Renal pelvis (tissue), 4 donors: Measurements from ENCODE around the gene LRRC74A. TPM values are rescaled to one million over a fixed set of nuclear protein-coding genes. Genes with fewer than 3 reads are reported as not detected.

Source experiments
- DNase-seq: peaks from one replicate; pipeline ENCODE4 v3.0.0-alpha.2; 2013
- polyA plus RNA-seq, 3 donors: library from polyadenylated mRNA; unstranded; fragments of 120-200 nt; gene quantifications; one replicate each; pipeline ENCODE4 v1.2.1, GENCODE V29; 2013; ENCODE audit not compliant: insufficient read length in 3 of 3

Gene LRRC74A
- polyA plus RNA-seq, 3 donors, result not detected

DNA sequence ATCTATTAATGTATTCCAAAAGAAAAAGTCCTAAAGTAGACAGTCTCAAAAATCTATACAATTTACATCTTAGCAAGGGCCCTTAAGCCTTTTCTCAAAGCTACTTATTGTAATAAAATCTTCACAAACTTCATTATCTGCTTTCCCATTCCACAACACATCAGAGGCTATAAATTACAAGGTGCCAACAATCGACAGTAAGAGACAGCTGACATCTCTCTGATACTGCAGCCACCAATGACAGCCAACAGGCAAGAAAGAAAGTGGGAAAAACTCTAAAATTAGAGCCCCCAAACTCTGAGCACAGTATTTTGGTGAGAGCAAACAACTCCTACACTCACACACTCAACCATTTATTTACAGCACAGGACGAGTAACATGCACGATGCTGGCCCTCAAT is 15.7 kb upstream of the LRRC74A start:
- DNase-seq, result no peak

DNA sequence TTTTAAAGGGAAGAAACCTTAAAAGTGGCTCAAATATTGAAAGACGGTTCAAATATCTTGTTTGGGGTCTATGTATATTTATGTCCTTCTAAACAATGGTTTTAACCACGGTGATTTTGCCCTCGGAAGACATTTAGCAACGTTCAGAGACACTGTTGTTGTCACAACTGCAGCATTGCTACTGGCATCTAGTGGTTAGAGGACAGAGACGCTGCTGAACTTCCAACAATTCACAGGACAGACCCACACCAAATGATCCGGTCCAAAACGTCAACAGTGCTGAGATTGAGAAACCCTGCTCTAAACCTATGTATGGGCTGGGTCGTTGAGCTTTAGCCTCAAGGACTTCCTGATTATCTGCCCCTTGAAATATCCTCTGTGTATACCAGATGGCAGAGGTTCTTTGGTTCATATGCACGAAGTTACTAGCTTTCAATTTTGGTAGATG is 15.2 kb upstream of the LRRC74A start:
- DNase-seq, result no peak

DNA sequence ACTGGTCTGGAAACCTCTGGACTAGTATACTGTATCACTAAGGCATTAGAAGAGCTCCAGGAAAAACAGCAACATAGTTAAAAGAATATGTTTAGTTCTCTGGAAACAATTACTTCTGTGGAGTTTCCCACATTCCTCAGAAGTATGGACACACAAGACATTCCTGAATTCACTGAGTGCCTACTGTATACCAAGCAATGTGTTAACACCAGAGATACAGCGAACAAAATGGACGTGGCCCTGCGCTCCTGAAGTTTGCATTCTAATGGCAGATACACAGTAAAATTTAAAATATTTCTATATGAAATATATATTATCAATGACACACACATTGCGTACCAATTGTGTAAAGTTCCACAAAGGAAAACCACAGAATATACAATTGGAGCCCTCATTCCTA is 14.6 kb upstream of the LRRC74A start:
- DNase-seq, result no peak

DNA sequence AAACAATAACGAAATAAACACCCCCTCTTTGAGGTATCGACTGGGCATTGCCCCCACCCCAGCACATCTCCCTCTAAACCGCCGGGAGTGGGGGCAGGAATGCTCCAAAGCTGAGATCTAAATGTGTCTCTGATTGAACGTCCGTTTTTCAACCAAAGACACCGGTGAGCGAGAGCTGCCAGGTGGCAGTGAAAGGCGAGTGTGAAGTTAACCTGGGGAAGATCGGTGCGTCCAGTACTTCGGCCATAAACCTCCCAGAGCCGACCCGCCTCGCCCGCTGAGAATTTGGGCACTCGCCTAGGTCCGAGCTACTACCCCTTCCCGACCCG is 14.2 kb upstream of the LRRC74A start:
- no peak for DNase-seq

DNA sequence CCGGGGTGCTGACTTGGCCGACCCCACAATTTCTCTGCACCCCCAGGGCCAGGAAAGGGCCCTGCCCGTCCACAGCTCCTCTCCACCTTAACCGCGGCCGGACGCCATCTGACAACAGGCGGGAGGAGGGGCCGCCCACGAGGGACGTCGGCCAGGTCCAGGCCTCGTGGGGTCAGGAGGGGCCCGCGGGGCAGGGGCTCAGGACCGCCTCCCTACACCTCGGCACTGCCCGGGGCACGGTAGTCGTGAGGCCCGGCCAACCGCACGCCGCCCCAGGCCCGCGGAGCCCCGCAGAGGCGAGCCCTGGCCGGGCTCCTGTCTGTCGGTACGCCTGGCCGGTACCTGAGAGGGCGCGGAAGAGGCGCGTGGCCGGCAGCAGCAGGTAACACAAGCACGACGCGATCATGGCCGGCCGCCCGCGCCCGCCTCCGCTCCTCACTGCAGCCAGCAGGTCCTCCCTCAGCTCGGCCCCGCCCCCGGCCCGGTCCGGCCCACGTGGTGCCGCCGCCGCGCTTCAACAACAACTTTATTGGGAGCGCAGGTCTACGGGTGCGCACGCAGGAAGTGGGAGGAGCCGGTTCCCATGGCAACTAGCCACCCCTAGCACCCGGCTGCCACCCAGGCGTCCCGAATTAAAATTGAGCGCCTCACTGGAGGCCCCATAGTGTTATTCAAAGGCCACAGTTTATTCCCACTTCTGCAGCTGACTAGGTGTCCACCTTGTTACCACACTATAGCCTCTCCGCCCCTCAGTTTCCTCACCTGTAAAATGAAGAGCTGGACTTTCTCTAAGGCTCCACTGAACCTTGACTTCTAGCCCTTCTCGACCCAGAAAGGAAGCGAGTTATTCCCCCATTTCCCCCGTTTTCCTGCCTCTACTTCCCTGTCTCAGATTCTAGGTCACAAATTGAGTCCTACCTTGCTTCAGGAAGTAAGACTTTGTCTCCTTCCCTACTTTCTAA is 13.5 kb upstream of the LRRC74A start, which contains the start of gene ANGEL1:
Gene ANGEL1, minus strand, starts transcription at position 461 of the 962 bp plus-strand sequence. Its CDS starts 55 bp downstream, at position 406.
- DNase-seq, result peak; percentile 94

DNA sequence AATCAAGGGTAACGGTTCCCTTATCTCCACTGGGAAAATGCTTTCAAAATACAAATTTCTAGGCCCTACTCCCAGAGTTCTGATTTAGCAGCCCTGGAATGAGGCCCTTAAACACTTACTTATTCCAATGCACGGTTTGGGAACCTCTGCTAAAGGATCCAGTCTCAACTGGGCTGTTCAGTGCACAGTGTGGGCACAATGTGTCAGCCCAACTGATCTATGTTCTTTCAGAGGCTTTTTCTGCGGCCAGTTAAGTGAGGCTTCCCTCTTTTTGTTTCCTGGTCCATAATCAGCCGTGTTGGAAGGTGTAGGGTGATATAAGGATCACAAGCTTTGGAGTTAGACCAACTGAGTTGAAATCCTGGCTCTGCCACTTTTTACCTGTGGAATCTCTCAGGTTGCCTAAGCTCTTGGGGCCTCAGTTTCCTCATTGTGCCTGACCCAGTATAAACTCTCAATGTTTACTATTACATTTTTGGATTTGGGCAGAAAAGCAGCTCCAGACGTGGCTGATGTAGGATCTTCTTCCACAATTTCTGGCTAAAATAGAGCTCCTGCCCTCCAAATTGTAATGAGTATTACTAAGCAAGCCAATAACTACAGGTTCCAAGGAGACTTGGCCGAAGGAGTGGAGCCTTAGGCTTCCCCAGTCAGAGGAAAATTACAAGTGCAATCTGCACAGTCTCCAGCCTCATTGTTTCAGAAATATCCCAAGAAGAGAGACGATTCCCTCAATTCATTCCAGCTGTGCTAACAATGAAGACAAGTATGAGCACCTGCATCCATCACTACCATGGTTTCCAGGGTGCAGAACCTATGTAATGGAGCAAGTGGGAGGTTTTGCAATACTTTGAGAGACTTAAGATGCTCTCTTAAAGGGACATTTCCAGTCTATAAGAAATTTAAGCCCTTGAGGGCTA is 11.2 kb upstream of the LRRC74A start:
- no peak for DNase-seq

DNA sequence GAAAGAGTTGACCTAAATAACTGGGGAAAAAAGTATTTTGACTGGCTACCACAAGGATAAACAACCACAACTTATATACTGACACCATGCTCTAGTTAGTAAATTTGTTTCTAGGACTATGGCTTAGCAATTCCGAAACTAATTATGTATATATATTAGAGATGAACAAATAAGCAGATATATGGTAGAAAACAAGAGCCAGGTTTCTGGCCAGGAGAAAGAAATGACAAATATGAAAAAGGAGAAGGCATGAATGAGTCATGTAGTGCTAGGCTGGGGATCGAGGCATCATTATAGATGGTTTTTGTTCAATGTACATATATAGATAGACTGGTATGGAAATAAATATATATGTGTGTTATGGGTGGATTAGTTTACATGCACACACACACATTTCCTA is 5.5 kb upstream of the LRRC74A start:
- no peak for DNase-seq

DNA sequence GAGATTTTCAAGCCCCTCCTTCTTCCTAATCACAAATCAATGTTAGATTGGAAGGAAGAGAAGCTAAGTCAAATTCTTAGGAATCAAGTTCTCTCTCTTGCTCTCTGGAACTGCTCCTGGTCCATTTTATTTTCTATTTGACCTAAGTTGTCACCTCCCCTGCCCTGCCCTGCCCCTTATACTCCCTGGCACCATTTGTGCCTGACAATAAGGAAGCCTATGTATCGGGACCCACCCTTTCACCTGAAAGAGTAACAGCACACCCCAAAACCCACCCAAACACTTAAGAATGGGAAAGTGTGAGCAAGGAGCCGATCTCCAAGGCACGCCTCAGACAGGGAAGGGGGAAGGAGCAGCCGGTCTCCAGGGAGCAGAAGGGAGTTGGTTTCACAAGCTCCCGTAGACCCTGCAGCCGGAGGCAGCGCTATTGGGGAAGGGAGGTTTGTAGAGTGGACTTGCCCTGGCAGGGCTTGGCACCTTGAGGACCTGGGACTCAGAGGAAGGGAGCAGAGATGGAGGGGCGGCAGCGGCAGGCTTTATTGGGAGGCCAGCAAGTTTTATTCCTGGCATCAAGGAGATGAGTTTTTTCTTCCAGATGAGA is 1.6 kb downstream of the LRRC74A start:
- DNase-seq, result no peak

DNA sequence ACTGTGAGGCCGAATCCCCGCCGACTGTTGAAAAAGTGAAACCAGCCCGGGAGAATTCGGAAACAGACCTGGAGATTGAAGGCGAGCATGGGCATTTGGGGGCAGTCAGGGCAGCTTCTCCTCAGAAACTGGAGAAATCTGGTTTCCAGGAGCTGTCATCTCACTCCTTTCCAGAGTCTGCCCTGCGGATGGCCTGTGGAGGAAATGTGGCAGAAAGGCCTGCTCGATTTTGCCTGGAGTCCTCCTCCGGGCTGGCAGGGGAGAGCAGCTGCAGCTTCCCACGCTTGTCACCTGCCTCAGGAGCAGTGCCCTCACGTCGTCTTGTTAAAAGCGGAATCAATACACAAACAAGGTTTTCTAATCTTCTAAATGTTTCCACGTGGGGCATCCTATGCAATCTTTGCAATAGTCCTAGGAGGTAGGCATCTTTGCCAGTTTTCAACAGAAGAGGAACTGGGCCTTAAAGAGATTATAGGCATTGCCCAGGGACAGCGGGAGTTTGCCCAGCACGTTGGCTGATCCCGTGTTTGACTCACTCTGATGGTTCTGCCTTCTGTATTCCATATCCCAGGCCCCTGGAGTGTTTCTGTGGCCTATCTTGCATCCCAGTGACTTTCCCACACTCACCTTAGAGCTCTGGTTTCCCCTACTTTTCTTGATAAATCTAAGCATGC is 2.3 kb downstream of the LRRC74A start:
- no peak for DNase-seq

DNA sequence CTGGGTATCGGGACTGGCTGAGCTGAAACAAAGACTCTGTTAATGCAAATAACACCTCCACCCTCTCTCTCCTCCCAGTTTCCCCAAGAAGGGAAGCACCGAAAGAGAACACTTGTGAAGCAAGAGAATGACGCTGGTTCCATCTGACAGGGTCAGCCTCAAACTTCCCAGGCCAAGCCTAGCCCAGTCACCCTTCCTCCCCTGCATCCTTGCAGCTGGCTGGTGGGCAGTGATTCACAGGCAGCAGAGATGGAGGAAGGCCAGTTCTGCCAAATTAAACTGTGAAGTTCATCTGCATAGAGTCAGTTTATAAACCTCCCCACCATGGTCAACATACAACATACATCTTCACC is 2.8 kb downstream of the LRRC74A start:
- no peak for DNase-seq

DNA sequence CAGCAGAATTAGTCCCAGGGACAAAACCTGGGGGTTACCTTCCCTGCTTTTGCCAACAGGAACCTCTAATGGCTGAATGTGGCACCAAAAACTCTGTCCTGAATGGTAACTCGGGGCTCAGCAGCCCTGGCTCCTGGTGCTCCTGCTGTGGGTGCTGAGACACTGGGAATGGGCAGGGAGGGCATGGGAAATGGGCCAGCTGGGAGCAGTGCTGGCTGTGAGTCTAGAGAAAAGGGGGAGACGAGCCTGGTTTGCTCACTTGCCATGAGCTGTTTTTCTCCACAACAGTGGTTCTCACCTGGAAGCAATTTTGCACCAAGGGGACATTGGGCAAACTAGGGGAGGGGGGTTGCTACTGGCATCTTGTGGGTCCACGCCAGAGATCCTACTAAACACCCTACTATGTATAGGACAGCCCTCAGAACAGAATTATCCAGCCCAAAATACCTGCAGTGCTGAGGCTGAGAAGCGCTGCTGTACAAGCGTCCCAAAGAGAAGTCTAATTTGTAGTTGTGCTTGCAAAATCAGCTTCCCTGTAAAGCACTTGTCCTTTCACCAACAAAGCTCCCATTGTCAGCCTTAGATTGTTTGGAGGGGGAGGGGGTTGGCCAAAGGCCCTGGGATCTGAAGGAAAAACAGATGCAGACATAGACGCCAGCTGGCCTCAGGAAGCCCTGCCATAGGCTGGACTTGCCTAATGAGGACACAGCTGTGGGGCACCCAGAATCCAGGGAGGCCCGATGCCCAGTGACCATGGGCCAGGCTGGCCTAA is 3.6 kb downstream of the LRRC74A start:
- DNase-seq, result no peak

DNA sequence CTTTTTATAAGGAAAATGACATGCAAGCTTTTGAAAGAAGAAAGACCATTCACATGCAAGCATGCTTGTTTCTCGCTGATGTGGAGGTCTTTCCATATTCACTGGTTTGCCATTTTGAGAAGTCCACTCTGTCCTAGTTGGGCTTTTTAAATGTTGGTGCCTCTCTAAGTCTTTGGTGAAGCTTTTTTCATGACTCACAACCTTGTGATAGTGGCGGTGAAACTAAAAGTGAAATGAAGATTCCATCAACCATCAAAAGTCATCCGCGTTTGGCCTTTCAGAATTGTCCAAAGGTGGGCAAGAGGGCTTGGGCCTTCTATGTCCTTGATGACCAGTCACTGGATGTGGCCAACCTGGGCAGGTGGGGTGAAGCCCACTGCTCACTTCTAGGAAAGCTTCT is 4.3 kb downstream of the LRRC74A start:
- no peak for DNase-seq

DNA sequence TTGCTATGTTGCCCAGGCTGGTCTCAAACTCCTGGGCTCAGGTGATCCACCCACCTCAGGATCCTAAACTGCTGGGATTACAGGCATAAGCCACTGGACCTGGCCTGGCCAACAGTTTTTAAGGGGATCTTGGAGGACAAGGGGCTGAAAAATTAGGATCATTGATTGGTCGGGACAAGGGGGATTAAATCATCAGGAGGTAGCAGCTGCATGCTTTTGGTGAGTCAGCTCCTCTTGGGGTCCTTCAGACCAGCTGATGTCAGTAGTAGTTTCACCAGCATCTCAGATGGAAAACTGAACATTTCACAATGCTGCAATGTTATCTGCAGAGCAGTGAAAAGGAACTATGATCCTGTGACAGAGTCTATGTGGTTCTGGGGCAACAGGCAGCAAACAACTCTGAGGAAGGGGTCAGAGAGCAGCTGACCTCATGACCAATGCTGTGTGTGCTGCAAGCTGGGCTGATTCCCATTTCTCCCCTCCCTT is 6.3 kb downstream of the LRRC74A start:
- no peak for DNase-seq

DNA sequence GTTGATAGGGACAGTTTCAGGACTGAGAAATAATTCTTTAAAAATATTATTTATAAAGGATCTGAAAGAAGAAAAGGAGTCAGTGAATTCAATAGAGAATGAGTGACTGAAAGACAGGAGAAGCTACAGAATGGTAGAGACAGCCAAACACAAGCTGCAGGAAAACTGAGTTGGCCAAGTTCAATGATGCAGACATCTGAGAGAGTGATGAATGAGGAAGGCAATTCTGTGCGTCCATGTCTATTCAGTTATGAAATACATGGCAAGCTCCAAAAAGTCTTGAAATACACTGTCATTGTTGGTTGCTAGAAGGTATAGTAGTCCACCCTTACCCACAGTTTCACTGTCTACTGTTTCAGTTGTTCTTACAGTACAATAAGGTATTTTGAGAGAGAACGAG is 6.8 kb downstream of the LRRC74A start:
- DNase-seq, result no peak

DNA sequence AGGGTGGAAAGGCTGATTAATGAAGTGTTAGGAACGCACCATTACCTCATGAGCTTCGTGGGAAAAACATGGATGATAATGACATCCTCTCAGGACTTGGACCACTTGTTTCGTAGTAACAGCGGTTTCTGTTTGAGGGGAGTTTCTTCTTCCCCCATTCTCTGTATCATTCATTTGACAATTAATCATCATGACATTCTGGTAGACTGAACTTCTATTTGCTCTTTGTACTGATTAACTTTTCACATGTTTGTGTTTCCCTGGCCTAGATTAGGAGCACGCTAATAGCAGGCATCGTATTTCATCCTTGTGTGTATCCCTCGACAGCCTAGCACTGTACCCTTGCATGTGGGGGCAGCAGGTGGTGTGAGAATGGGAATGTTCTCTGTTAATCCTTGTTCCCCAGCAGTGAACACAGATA is 8.0 kb downstream of the LRRC74A start:
- peak; percentile 54 for DNase-seq

DNA sequence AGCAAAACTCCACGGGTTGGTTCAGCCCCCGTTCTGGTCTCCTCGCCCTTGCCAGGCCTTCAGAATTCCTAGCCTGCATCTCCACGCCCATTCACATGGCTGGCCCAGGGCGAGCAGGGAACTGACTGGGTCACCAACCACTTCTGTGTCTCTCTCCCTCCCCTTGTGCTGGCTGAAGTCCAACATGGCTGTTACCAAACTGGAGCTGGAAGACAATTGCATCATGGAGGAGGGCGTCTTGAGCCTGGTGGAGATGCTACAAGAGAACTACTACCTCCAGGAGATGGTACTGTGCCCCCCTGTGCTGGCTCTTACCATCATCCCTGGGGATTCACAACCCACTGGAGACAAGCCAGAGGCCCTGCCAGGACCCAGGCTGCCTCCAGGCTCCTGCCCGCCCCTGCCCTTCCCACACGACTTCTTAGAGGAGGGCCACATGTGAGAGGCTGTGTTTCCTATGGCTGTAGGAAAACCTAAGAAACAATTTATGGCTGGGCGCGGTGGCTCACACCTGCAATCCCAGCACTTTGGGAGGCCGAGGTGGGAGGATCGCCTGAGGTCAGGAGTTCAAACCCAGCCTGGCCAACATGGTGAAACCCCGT is 9.9 kb downstream of the LRRC74A start:
- DNase-seq, result no peak

DNA sequence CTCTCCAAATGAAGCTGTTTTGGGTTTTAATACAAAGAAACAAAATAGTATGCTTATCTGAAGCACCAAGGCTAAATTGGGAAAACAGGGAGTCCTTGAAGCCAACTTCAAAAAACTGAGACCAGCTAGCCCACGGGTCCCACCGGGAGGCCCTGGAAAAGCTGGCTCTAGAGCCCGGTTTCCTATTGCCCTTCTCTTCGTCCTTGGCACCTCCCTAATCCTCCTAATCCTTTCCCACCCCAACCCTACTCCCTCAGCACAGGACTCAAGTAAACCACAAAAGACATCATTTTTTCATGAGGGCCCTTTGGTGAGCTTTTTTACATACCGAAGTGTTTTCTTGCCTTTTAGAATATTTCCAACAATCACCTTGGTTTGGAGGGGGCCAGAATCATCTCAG is 11.3 kb downstream of the LRRC74A start:
- DNase-seq, result no peak

DNA sequence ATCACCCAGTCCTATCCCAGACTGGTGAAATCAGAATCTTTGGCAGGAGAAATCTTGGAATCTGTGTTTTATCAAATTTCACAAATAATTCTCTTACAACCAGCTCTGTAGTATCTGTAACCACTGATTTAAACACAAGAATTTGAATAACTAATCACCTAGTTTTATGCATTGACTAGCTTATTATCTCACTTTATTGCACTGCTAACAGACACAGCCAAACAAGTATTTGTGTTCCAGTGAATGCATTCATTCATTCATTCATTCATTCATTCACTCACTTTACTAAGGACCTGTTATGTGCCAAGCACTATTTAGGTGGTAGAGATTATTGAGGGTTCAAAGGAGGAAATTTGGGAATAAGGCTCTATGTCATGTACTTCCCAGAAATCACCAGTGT is 16.2 kb downstream of the LRRC74A start:
- DNase-seq, result no peak

DNA sequence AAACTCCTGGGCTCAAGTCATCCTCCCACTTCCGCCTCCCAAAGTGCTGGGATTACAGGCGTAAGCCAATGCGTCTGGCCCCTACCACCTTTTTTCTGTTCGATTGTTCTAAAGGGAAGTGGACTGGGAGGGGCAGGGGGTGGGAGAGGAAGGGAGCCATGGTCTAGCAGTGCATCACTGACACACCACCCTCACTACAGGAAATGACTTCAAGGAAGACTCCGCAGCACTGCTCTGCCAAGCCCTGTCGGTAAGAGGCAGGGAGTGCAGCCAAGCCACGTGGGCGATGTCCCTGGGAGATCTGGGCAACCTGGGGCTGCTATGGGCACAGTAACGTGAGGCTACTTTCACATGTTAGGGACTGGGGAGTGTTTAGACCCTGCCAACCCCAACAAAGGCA is 18.0 kb downstream of the LRRC74A start:
- DNase-seq, result no peak

DNA sequence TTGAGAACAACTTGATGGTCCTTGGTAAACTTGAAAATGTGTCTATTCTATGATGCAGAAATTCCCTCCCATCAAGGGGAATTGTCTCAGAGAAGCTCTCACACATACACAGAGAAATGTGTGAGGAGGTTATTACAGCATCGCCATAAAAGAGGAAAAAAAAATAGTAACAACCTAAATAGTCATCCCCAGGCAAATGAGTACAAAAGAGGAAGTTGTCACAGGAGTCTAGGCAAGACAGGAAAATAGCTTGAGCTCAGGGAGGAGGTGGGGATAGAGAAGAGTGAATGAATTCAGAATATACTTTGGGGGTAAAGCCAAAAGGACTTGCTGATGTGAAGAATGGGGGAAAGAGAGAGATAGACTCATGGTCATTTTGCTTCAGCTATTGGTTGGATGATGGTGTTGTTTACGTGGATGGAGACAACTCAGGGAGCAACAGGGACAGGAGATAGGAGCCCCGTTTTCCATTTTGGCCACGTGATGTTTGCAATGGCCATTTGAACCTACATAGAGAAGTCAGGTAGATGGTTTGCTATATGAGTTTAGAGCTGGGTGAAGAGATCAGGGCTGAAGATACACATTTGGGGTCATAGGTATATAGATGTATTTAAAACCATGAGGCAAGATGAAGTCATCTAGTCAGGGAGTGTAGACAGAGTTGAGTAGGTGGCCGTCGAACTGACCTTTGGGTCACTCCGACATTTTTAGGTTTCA is 20.3 kb downstream of the LRRC74A start:
- DNase-seq, result no peak
